OCI-LY7 (cell line): Measurements from ENCODE around the gene USP8.

Experiments
- EZH2phosphoT487 ChIP-seq: fragments of 200-600 bp; sonication (generic); IDR thresholded peaks from 2 replicates; pipeline ENCODE4 v1.6.1; 2018; ENCODE audit warnings: low read depth, borderline replicate concordance, mild to moderate bottlenecking, mixed run types, antibody characterized with exemption, low read length, moderate library complexity, mixed read lengths
- TF ChIP-seq, protein P1 (sequence below): fragments of 200-600 bp; sonication (generic); conservative IDR thresholded peaks from 2 replicates; pipeline ENCODE4 v1.5.1; 2014; ENCODE audit warnings: mild to moderate bottlenecking, antibody characterized with exemption, low read length, moderate library complexity, mixed read lengths

DNA sequence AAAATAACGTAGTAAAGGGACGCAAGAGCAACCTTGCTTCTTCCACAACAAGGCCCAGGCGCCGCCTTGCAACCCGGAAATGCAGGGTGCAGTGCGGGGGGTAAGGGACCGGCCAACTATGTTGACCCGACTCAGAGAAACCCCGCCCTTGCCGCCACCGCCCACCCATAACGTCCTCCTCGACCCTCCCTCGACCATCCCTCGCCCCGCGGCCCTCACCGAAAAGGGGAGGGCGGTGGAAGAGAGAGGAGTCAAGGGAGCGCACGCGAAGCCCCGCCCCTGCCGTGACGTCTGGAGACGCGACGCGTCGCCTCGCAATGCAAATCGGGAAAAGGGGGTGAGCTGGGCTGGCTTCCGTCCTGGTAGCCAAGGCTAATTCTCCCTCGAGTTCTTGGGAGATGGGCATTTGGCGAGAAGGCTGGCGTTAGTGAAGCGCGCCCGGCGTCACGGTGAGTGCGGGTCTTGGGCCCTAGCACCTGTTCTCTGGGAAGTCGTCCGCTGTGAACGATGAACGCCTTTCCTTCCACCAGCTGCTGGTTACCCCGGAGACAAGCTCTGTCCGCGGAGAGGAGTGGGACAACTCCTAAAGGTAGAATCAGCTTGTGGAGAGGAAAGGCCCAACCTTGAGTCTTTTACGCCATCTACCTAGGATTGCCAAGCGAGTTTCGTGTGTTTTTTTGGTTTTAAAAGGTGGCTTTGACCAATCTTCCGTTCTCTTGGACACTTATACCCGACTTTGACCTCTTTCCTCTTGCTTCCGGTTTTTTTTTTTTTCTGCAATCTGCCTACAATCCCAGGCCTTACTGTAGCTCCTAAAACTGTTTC is at the start of gene USP8:
- TF ChIP-seq, protein P1, sequence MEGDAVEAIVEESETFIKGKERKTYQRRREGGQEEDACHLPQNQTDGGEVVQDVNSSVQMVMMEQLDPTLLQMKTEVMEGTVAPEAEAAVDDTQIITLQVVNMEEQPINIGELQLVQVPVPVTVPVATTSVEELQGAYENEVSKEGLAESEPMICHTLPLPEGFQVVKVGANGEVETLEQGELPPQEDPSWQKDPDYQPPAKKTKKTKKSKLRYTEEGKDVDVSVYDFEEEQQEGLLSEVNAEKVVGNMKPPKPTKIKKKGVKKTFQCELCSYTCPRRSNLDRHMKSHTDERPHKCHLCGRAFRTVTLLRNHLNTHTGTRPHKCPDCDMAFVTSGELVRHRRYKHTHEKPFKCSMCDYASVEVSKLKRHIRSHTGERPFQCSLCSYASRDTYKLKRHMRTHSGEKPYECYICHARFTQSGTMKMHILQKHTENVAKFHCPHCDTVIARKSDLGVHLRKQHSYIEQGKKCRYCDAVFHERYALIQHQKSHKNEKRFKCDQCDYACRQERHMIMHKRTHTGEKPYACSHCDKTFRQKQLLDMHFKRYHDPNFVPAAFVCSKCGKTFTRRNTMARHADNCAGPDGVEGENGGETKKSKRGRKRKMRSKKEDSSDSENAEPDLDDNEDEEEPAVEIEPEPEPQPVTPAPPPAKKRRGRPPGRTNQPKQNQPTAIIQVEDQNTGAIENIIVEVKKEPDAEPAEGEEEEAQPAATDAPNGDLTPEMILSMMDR: no peak
- no peak for TF ChIP-seq EZH2phosphoT487
